Measurements from ENCODE around the gene P2RY6.
"Not testable (repeated sequence)": the region's sequence is repeated elsewhere in the genome, so short reads cannot be mapped to it uniquely, and the experiment has no call there.

Gene P2RY6

GRCh38 chr11:73262851-73263495 is 9.2 kb upstream of the P2RY6 start:
- no peak for DNase-seq

DNA sequence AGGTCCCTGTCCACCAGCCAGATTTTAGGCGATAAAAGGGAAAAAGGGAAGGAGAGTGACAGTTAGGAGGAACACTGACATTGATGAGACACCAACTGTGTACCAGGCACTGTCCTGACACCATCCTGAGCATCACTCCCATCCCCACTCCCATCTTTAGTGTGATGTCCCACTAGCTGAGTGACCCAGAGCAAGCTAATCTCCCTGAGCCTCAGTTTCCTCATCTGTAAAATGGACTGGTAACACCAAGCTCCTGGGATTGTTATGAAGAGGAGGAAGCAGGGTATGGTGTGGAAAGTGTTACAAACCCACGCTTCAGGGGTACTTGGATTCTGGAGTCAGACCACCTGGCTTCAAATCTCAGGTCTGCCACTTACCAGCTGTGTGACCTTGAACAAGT is 8.5 kb upstream of the P2RY6 start:
- no peak for DNase-seq

DNA sequence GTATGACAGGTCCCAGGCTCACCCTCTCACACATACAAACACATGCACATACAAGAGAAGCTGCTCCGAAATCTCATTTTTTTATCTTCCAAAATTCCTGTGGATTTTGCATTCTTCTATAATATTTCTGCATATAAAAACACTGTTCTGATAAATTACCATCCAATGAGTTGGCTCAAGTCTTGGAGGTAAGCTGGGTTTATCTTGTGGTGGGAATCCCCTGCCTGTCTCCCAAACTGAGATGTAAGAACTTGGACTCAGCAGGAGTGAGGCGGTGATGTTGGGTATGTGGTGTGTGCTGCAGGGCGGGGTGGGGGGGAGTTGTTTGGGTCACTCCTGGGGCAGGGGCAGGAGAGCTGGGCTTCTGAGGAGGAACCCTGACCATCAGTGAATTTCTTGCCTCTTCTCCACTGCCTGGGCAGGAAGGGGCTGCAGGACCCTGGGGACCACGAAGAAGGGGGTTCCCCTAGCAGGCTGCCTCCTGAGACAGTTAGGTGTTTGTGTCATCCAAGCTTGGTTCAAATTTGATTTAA is 6.8 kb upstream of the P2RY6 start:
- no peak for DNase-seq

DNA sequence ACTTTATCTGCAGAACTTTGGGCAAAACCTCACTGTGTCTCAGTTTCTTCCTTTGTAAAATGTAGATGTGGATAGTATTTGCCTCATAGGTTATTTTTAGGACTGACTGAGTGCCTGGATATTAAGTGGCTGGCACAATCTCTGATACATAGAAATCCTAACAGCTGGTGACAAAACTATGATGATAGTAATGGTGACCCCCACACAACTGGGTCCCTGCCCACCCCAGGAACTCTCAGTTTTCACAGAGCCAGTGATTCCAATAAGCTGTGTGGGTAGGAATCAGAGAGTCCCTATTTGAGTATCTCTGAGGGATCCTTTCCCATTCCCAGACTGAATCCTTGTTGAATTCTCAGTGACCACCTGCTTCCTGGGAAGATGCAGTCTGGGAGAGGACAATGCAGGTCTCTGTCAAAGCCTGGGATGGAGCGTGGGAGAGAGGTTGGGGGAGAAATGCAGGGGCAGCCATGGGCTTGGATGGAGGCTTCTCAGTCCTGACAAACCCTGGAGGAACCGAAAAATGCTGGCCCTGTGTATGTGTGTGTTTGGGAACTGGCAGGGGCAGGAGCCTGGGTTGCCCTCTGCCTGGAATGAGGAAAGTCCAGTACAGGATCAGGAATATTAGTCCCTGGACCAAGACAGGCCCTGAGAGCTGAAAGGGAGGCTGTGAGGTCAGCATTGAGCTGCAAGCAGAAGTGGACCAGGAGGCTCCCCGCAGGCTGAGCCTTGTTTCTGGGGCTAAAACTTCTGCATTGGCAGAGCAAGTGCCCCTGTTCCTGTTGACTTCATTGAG is 6.1 kb upstream of the P2RY6 start:
- DNase-seq, result no peak

DNA sequence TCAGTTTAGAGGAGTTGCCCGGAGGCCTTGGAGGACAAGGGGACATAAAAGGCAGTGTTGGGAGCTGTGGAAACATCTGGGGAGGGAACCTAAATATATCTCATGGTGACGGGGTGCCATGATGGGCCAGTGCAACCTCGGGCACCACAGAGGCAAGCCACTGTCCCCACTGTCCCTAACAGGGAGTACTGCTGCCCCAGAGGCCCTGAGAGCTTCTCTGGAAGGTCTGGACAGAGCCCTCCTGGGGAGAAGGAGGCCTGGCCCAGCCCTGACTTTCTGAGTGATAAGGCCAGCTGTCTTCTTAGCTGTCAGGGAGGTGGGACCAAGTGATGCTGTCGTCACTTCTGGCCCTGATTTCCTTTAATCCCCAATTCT is 5.5 kb upstream of the P2RY6 start:
- no peak for DNase-seq

DNA sequence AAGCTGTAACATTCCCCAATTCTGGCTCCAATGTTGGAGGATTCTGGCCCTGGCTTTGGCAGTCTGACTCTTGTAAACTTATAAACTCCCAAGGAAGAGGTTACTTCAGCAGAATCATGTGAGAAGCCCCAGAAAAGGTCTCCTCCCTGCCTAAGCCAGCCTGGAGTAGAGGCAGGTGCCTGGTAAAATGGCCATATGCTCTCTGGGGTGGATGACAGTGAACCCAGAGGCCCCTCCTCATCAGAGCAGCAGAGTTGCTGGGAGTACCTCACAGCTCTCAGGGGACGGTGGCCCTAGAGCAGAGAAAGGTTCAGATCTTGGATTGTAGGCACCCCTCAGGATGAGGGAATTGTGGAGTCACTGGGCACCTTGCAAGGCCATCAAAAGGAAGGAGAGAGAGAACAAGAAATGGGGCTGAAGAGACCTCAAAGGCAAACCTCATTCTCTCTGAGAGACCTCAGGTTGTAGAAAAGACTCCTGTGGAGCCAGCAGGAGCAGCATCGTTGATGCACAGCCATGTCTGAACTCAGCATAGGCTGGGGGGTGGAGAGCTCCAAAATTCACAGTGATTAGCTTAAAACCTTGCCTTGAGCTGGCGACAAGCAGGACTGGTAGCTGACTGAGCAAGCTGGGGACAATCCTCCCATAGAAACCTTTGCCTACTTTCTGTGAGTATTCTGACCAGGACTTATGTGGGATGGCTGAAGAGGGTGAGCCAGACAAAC is 4.9 kb upstream of the P2RY6 start:
- no peak for DNase-seq

DNA sequence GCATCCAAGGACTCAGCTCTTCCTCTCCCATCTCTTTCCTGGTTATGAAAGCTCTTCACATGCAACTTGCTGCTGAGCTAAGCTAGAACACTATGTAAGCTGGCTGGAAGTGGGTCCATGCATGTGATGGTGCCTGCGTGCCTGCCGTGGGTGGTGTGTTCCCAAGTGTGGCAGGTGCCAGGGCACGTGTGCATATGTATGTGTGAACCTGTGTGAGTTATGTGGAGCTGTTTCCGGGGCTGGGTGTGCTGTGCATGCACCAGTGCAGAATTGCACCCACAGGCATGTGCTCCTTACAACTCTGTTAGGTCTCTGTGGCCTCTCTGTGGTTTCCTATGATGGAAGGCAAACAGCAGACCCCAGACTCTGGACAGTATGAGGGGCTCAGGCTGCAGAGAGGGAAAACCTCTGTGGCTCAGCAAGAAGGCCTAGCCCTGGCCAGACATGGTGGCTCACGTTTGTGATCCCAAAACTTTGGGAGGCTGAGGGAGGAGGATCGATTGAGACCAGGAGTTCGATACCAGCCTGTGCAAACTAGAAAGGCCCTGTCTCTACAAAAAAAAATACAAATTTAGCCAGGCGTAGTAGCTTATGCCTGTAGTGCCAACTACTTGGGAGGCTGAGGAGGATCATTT is 4.1 kb upstream of the P2RY6 start:
- DNase-seq, result no peak

DNA sequence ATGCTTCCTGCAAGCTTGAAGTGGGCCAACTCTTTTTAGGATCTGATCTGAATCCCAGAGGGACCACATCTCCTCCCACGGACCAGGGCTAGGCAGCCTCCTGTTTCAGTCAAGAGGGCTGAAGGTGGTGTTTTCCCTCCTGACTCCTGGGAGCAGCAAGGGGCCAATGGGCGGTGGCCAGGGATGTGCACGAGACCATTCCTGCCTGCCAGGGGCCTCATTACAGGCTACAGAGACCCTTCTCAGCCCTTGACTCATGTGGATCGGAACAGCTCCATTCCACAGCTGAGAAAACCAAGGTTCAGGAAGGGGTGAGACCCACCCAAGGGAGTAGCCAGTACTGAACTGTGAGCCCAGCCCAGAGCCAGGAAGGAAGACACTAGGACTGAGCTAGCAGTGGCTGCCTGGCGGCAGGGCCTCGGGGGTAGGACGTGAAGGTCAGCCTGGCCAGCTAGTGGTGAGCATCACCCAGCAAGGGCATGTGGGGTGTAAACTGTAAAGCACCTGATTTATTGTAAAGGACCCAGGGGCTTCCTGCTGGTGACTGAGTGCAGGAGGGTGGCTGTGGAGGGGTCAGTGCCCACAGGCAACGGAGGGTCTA is 3.4 kb upstream of the P2RY6 start:
- no peak for DNase-seq

DNA sequence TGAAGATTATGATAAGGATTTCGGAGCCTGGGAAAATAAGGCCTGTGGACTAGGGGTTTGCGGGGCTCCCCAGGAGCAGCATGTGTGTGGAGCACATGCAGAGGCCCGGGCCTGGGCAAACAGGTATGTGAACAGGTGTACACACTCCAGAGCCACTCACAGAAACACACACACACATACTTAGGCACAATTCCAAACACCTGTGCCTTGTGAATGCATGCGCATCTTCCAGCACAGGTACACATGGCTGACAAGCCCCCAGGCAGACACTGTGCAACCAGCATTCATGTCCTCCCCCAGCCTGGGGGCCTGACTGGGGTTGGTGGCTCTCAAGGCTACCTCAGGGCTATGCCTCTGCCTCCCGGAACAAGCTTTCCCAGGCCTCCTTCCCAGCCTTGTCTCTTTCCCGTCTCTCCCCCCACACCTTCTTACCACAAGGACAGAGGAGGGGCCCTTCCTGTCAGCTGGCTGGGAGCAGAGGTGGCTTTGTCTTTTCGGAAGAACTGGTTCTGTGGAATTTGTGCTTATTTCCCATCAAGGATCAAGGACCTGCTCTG is 2.6 kb upstream of the P2RY6 start:
- no peak for DNase-seq

GRCh38 chr11:73270016-73270854 is 1.9 kb upstream of the P2RY6 start:
- DNase-seq, result no peak

- no peak for DNase-seq
Measured at GRCh38 chr11:73270855-73271477, 1.2 kb upstream of the P2RY6 start.

GRCh38 chr11:73271478-73271865 is 666 bp upstream of the P2RY6 start:
- not testable (repeated sequence) for DNase-seq

- DNase-seq, result no peak
Measured at GRCh38 chr11:73272680-73273038, 521 bp downstream of the P2RY6 start.

DNA sequence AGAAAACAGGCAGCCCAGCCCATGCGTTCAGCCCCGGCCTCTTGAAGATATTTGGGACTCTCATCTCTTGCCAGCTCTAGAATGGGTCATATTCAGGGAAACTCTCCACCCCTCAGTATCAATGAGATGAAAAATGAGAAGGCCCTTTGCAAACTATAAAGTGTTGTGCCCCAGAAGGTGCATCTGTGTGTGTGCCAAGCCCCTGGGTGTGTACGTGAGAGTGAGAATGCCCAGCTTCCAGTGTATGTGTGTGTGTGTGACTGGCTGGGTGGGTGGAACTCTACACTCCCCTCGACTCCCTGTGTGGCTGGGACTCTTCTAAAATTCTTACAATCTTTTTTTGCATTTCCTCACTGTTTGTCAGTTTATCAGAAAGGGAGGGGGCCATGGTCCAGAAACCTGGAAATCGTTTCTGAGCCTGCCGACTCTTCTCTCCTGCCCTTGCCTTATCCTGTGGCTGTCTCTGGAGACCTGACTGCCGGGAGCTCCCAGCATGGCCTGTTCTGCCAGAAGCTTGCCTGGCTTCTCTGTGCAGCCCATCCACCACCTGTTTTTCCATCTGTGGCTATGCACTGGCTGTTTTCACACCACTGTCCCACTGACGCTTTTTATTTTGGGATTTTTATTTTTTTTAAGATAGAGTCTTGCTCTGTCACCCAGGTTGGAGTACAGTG is 1.2 kb downstream of the P2RY6 start:
- DNase-seq, result peak; percentile 41

- DNase-seq, result not testable (repeated sequence)
Measured at GRCh38 chr11:73274191-73274590, 2.1 kb downstream of the P2RY6 start.

DNA sequence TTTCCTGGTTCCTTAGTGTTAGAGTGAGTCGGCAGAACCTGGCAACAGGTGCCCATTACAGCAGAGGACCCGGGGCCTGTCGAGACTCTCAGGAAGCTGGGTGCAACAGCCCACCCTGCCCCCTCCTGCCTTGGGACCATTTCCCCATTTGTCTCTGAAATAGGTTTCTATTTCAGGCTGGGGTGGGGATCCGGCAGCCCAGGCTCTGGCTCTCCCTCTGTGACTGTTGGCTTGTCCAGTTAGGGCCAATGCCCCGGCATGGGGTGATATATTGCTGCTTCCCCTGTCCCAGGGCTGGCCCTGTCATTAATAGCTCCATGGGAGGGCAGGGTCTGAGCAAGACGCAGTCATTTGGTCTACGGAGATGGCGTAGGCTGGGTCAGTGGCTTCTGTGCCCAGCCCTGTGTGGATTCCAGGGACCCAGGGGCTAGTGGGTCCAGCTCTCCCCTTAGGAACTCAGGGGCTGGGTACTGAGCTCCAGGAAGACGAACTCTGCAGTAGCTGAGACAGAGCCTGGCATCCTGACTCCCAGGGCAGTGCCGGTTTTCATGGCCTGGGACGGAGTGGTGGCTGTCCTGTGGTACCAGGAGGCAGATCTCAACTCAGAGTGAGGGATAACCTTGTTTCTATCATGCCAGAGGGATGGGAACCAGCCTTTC is 2.7 kb downstream of the P2RY6 start:
- DNase-seq, result no peak

- no peak for DNase-seq
Measured at GRCh38 chr11:73275381-73275750, 3.2 kb downstream of the P2RY6 start.

GRCh38 chr11:73277467-73277866 is 5.3 kb downstream of the P2RY6 start:
- DNase-seq, result no peak

DNA sequence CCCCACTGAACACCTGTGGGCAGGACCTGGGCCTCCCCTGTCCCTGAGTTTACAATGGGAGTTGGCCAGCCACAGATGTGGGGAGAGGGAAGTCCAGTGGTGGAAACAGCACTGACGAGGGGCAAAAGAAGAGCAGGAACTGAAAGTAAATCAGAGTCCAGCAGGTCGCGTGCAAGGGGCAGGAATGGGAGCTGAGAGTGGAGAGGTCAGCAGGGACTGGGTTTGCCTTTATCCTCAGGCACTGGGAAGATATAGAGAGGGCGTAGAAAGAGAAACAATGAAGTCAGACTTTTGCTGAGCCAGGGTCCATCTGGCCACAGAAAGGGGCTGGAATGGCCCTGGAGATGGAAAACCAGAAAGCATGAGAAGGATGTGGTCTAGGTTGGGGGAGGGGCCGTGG is 8.5 kb downstream of the P2RY6 start:
- DNase-seq, result no peak

DNA sequence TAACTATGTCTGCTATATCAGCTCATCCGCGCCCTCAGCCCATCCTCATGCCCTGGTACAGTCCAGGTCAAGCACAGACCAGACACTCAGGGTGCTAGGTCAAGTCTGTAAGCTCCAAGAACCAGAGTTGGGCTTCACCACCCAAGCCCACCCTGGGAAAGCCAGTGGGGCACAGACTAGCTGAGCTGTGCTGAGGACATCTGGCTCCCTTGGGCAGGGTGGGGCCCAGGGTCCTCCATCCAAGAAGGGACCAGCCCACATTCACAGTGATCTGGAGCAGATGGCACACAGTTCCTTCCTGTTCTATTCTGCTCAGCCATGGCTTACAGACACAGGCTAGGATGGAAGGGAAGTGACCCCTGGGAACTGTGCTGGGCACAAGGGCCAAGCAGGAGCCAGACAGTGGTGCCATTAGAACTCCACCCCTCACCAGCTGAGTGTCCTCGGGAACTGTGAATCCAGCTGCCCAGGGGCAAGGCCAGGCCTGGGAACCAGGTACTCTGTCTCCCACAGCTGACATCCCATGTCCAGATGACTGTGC is 9.1 kb downstream of the P2RY6 start:
- DNase-seq, result no peak

Data from NCI-H1694 (cell line).